Neutrophil (primary cell): Measurements from ENCODE around the gene ASB10.

Experiments
- H3K27ac ChIP-seq: fragments of 200-600 bp; sonication (generic); 2 replicates; pipeline ENCODE4 v1.5.1; 2016; ENCODE audit warnings: mild to moderate bottlenecking, moderate library complexity
- H3K27me3 ChIP-seq: fragments of 200-600 bp; sonication (generic); 2 replicates; pipeline ENCODE4 v1.6.0; 2016; ENCODE audit warnings: mild to moderate bottlenecking
- H3K36me3 ChIP-seq: fragments of 200-600 bp; sonication (generic); 2 replicates; pipeline ENCODE4 v1.5.1; 2017
- H3K4me1 ChIP-seq, 2 experiments: fragments of 200-600 bp in 1 of 2; sonication (generic) in 1 of 2; 1 replicate in 1 of 2; 2 replicates in 1 of 2; pipeline versions ENCODE4 v1.5.1 to v1.6.1; 2013 to 2016; ENCODE audit warnings: low read depth in 1 of 2, low read length in 1 of 2, mild to moderate bottlenecking in 1 of 2, moderate library complexity in 1 of 2; ENCODE audit not compliant: control insufficient read depth in 1 of 2, insufficient read depth in 1 of 2
- H3K4me3 ChIP-seq, 2 experiments: fragments of 200-600 bp in 1 of 2; sonication (generic) in 1 of 2; 1 replicate in 1 of 2; 2 replicates in 1 of 2; pipeline ENCODE4 v1.5.1; 2013 to 2016; ENCODE audit warnings: low read depth in 1 of 2, low read length in 1 of 2, mild to moderate bottlenecking in 1 of 2, moderate library complexity in 1 of 2
- H3K9me3 ChIP-seq: fragments of 200-600 bp; sonication (generic); 2 replicates; pipeline ENCODE4 v1.5.1; 2016
- TF ChIP-seq, protein P1 (sequence below): fragments of 200-600 bp; sonication (generic); IDR thresholded peaks from 2 replicates; pipeline ENCODE4 v1.5.1; 2016; ENCODE audit warnings: antibody characterized with exemption

ASB10 gene

DNA sequence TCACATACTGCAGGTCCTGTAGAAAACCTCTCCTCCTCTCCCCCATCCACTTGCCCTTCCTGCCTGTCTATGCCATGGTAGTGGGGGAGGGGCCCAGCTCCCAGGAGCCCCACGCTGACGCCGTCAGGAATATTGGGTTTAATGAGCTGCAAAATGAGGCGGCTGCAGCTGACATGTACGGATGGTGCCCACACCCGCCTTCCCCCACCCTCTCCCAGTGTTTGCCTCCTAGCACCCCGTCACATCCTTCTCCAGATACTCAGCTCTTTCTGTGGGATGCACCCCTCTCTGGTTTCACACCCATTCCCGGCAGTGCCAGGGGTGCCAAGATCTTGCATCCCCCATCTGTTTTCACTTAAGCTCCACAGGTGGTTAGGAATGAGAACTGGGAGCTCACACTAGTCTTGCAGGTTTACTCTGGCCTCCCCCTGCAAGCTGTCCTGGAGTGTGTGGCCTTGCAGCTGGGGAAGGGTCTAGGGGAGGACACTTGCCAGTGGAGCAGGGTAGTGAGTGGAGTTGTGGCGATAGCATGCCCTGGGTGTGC is 45.7 kb downstream of the ASB10 start:
- Histone ChIP-seq H3K27me3 (no peaks in the 10 kb centered on the region), H3K27ac (no peak overlapping the region), H3K36me3 (peaks cover 6% of the 10 kb centered on the region), H3K4me3 (no peak overlapping the region), H3K9me3 (no peaks in the 10 kb centered on the region), H3K4me1 (no peaks in the 10 kb centered on the region)
- TF ChIP-seq, protein P1, sequence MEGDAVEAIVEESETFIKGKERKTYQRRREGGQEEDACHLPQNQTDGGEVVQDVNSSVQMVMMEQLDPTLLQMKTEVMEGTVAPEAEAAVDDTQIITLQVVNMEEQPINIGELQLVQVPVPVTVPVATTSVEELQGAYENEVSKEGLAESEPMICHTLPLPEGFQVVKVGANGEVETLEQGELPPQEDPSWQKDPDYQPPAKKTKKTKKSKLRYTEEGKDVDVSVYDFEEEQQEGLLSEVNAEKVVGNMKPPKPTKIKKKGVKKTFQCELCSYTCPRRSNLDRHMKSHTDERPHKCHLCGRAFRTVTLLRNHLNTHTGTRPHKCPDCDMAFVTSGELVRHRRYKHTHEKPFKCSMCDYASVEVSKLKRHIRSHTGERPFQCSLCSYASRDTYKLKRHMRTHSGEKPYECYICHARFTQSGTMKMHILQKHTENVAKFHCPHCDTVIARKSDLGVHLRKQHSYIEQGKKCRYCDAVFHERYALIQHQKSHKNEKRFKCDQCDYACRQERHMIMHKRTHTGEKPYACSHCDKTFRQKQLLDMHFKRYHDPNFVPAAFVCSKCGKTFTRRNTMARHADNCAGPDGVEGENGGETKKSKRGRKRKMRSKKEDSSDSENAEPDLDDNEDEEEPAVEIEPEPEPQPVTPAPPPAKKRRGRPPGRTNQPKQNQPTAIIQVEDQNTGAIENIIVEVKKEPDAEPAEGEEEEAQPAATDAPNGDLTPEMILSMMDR: no peak

DNA sequence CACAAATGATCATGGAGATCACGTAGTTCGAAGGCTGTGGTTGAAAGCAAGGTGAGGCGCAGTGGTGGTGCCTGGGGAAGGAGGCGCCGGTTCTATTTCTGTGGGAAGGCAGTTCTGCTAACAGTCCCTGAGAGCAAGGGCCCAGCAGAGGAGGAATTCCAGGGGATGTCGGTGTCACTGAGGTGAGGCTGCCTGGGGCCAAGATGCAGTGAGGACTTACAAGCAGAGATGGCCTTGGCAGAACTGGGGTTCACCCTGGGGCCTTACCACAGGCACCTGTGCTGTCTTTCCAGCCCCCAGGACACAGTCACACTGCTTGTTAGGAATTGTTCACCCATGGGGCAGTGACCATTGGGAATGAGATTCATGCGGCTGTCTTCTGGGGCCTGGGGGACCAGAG is 46.2 kb downstream of the ASB10 start:
- Histone ChIP-seq H3K4me3 (no peak overlapping the region), H3K36me3 (peaks cover 8% of the 10 kb centered on the region)

DNA sequence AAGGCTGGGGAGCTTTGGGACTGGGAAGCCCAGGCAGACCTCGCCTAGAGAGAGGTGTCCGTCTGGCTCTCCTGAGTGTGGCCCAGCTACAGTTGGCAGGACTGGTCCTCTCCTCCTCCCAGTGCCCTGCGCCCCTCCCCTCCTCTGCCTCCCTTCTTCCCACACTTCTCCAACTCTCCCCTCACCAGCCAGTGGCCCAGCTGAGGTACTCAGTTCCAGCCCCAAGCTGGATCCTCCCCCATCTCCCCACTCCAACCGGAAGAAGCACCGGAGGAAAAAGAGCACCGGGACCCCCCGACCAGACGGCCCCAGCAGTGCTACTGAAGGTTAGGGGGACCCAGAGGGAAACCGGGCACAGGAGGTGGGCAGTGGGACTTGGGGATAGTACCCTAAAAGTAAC is 47.3 kb downstream of the ASB10 start:
- H3K27ac ChIP-seq: no peak overlapping the region
- no peaks in the 10 kb centered on the region for H3K9me3 ChIP-seq
- H3K36me3 ChIP-seq: peaks cover 8% of the 10 kb centered on the region
- TF ChIP-seq, protein P1: no peak
- H3K4me3 ChIP-seq: no peak overlapping the region
- H3K4me1 ChIP-seq: no peaks in the 10 kb centered on the region
- H3K27me3 ChIP-seq: no peaks in the 10 kb centered on the region

More for the DNA sequence above, 46.2 kb downstream of the ASB10 start:
- no peaks in the 10 kb centered on the region for H3K4me1 ChIP-seq
- H3K9me3 ChIP-seq: no peaks in the 10 kb centered on the region
- no peak overlapping the region for H3K27ac ChIP-seq
- TF ChIP-seq, protein P1: no peak
- no peaks in the 10 kb centered on the region for H3K27me3 ChIP-seq

DNA sequence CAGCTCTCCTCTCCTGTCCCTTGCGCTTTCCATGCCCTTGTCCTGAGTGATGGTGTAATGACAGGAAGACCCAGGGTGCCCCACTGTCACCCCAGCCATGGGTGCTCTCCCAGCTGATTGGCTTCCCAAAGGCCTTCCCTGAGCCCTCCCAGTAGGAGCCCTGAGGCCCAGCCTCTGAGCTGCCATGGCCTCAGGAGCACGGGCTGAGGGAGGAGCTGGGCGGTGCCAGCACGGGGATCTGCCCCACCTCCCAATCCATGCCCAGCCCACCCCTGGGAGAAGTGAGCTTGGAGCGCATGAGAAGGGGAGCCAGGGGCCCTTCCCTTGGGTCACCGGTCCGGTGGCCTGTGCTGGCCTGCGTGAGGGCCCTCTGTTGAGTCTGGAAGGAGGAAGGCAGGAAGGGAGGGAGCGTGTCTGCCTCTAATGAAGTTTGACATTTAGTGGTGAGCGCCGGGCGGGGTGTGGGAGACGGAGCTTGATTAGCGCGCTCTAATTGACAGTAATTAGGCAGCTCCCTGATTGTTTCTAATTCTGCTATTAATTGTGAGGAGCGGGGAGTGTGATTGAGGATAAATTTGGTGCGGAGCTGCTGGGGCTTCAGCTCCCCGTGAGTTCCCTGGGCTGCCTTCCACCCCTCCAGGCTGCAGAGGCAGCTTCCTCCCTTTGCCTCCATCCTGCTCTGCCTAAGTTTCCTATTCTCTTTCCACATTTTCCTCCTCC is 47.8 kb downstream of the ASB10 start:
- TF ChIP-seq, protein P1: no peak
- H3K36me3 ChIP-seq: peaks cover 14% of the 10 kb centered on the region
- H3K9me3 ChIP-seq: no peaks in the 10 kb centered on the region
- no peaks in the 10 kb centered on the region for H3K4me1 ChIP-seq
- no peak overlapping the region for H3K27ac ChIP-seq
- H3K4me3 ChIP-seq: no peak overlapping the region
- H3K27me3 ChIP-seq: no peaks in the 10 kb centered on the region

DNA sequence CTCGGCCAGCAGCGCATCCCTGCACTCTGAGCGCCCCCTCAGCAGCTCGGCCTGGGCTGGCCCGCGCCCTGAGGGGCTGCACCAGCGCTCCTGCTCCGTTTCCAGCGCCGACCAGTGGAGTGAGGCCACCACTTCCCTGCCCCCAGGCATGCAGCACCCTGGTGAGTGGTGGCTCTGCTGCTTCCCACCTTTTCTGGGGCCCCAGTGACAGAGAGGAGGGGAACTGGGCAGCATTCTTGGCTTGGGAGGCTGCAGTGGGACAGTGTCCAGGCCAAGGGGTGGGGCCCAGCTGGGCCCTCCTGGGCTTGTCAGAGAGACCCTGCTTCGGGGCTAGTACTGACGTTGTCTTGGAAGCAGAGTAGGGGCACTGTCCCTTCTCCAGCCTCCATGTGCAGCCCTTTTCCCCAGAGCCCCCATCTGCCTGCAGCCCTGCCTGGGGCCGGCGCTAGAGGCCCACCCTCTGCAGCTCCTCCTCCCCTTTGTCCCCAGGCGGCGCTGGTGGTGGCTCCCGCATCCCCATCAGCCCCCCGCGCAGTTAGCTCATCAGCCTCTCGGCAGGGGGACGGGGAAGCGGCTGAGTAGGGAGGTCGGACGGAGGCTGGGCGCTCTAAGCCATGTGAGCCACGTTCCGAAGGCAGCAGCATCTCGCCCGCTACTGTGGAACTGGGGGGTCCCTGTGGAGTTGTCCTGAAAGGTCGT is 48.7 kb downstream of the ASB10 start:
- Histone ChIP-seq H3K27me3 (no peaks in the 10 kb centered on the region), H3K4me3 (no peak overlapping the region), H3K4me1 (no peaks in the 10 kb centered on the region), H3K36me3 (peaks cover 12% of the 10 kb centered on the region), H3K27ac (no peak overlapping the region), H3K9me3 (no peaks in the 10 kb centered on the region)
- TF ChIP-seq, protein P1: no peak
